Small intestine (tissue), 7 donors: Measurements from ENCODE around the gene CITED4. TPM values are rescaled to one million over a fixed set of nuclear protein-coding genes. Genes with fewer than 3 reads are reported as not detected.

ENCODE experiments used
- DNase-seq, 2 donors: peaks; one replicate each; pipeline versions ENCODE4 v3.0.0 to v3.0.0-alpha.2; 2013
- FAIRE-seq: peaks from 2 replicates; lab custom pipeline; 2012; peaks lifted over from hg19 to GRCh38; lab: Jason Lieb, UNC
- H3K27ac ChIP-seq, 3 donors: one replicate each; pipeline ENCODE4 v1.5.1; 2013; ENCODE audit warnings: low read length in 2 of 3, mild to moderate bottlenecking in 2 of 3, control low read depth in 1 of 3, inconsistent platforms in 1 of 3, low read depth in 1 of 3, moderate library complexity in 1 of 3
- H3K27me3 ChIP-seq, 3 donors: one replicate each; pipeline ENCODE4 v1.6.1; 2013; ENCODE audit warnings: low read length in 3 of 3, inconsistent platforms in 1 of 3; ENCODE audit not compliant: control insufficient read depth in 3 of 3, insufficient read depth in 3 of 3
- H3K36me3 ChIP-seq, 3 donors: one replicate each; pipeline ENCODE4 v1.6.1; 2013; ENCODE audit warnings: low read length in 3 of 3, inconsistent platforms in 1 of 3, low read depth in 1 of 3, mild to moderate bottlenecking in 1 of 3, moderate library complexity in 1 of 3; ENCODE audit not compliant: control insufficient read depth in 3 of 3, insufficient read depth in 2 of 3
- H3K4me1 ChIP-seq, 3 donors: one replicate each; pipeline ENCODE4 v1.6.1; 2013; ENCODE audit warnings: low read length in 2 of 3, inconsistent platforms in 1 of 3, low read depth in 1 of 3, mild to moderate bottlenecking in 1 of 3, moderate library complexity in 1 of 3; ENCODE audit not compliant: control insufficient read depth in 3 of 3, insufficient read depth in 2 of 3
- H3K4me3 ChIP-seq, 3 donors: one replicate each; pipeline ENCODE4 v1.5.1; 2013; ENCODE audit warnings: low read length in 3 of 3, control low read depth in 1 of 3, inconsistent platforms in 1 of 3, low read depth in 1 of 3, mild to moderate bottlenecking in 1 of 3, moderate library complexity in 1 of 3
- H3K9me3 ChIP-seq, 2 donors: one replicate each; pipeline ENCODE4 v1.6.1; 2013; ENCODE audit warnings: low read depth in 1 of 2, low read length in 1 of 2; ENCODE audit not compliant: control insufficient read depth in 2 of 2, insufficient read depth in 1 of 2
- WGBS, 3 donors: extraction: QIAGEN DNeasy Blood & Tissue Kit; methylation state at CpG; one replicate each; pipeline ENCODE4 v1.1.7; 2013; 5-methylcytosine and 5-hydroxymethylcytosine counted together
- polyA plus RNA-seq, 4 donors: library from polyadenylated mRNA; stranded (reverse) in 3 of 4; unstranded in 1 of 4; fragments of 200-250 nt in 3 of 4; fragments of 120-200 nt in 1 of 4; gene quantifications; one replicate each; pipeline versions ENCODE4 v1.2.1 to v1.2.3, GENCODE V29; 2013
- donor health status: healthy with polysubstance abuse.
- donor health status: control.
- donor health status: control.
- donor health status: Bipolar disorder and iron deficiency.
- donor health status: healthy.

Gene CITED4
- polyA plus RNA-seq, 4 donors, result 0.54 to 4.9 (median 2.7) TPM; not detected in 1

GRCh38 chr1:40833979-40834378 is 28.2 kb downstream of the CITED4 start:
- no peak overlapping the region for H3K4me3 ChIP-seq
- H3K27ac ChIP-seq, result no peak overlapping the region
- no peaks in the 10 kb centered on the region for H3K4me1 ChIP-seq
- WGBS, 3 donors, result 62 to 78% (median 65%) methylated on average over 1 of the region's 1 CpG
- peaks cover 0 to 11% (median 0%) of the 10 kb centered on the region in 3 donors for H3K27me3 ChIP-seq
- no peak for FAIRE-seq
- H3K36me3 ChIP-seq, result no peaks in the 10 kb centered on the region
- no peaks in the 10 kb centered on the region for H3K9me3 ChIP-seq
- no peak for DNase-seq

- Histone ChIP-seq H3K27me3 (peaks cover 0 to 3% (median 0%) of the 10 kb centered on the region in 3 donors), H3K9me3 (no peaks in the 10 kb centered on the region), H3K4me3 (no peak overlapping the region), H3K4me1 (no peaks in the 10 kb centered on the region), H3K36me3 (no peaks in the 10 kb centered on the region), H3K27ac (no peak overlapping the region)
- FAIRE-seq (no peak), DNase-seq (no peak)
- WGBS, 3 donors, result 87 to 92% (median 90%) methylated on average over 22 of the region's 22 CpGs
These were observed 31.0 kb downstream of the CITED4 start for GRCh38 chr1:40831001-40831732.

GRCh38 chr1:40830419-40830943 is 31.7 kb downstream of the CITED4 start:
- H3K36me3 ChIP-seq, result no peaks in the 10 kb centered on the region
- H3K9me3 ChIP-seq, result no peaks in the 10 kb centered on the region
- no peaks in the 10 kb centered on the region for H3K4me1 ChIP-seq
- no peak overlapping the region for H3K4me3 ChIP-seq
- no peak overlapping the region for H3K27ac ChIP-seq
- 89 to 94% (median 90%) methylated on average over 13 of the region's 13 CpGs for WGBS, 3 donors
- H3K27me3 ChIP-seq, result peaks cover 0 to 3% (median 0%) of the 10 kb centered on the region in 3 donors
- no peak for FAIRE-seq
- no peak for DNase-seq

GRCh38 chr1:40829631-40830245 is 32.4 kb downstream of the CITED4 start:
- H3K4me1 ChIP-seq, result no peaks in the 10 kb centered on the region
- peaks cover 0 to 3% (median 0%) of the 10 kb centered on the region in 3 donors for H3K27me3 ChIP-seq
- no peak for FAIRE-seq
- no peak overlapping the region for H3K4me3 ChIP-seq
- DNase-seq, result no peak
- 79 to 86% (median 80%) methylated on average over 13 to 14 of the region's 14 CpGs for WGBS, 3 donors
- H3K9me3 ChIP-seq, result no peaks in the 10 kb centered on the region
- no peaks in the 10 kb centered on the region for H3K36me3 ChIP-seq
- no peak overlapping the region for H3K27ac ChIP-seq

- Histone ChIP-seq H3K27me3 (peaks cover 0 to 3% (median 0%) of the 10 kb centered on the region in 3 donors), H3K27ac (no peak overlapping the region), H3K4me1 (no peaks in the 10 kb centered on the region), H3K9me3 (no peaks in the 10 kb centered on the region), H3K4me3 (no peak overlapping the region), H3K36me3 (no peaks in the 10 kb centered on the region)
- DNase-seq (no peak), FAIRE-seq (no peak)
- WGBS, 3 donors, result 49 to 58% (median 52%) methylated on average over 5 of the region's 5 CpGs
These were observed 36.2 kb downstream of the CITED4 start for GRCh38 chr1:40825996-40826395.

- 51 to 69% (median 61%) methylated on average over 3 of the region's 3 CpGs for WGBS, 3 donors
- Histone ChIP-seq H3K9me3 (no peaks in the 10 kb centered on the region), H3K4me3 (no peak overlapping the region), H3K27me3 (peaks cover 0 to 3% (median 0%) of the 10 kb centered on the region in 3 donors), H3K4me1 (no peaks in the 10 kb centered on the region), H3K36me3 (no peaks in the 10 kb centered on the region), H3K27ac (no peak overlapping the region)
- no peak for DNase-seq
- no peak for FAIRE-seq
These were observed 36.8 kb downstream of the CITED4 start for GRCh38 chr1:40825435-40825788.

GRCh38 chr1:40824591-40825434 is 37.4 kb downstream of the CITED4 start:
- no peak overlapping the region for H3K4me3 ChIP-seq
- FAIRE-seq (no peak), DNase-seq (no peak)
- WGBS, 3 donors, result 69 to 72% (median 71%) methylated on average over 18 of the region's 18 CpGs
- no peaks in the 10 kb centered on the region for H3K4me1 ChIP-seq
- H3K27me3 ChIP-seq, result peaks cover 0 to 3% (median 0%) of the 10 kb centered on the region in 3 donors
- H3K9me3 ChIP-seq, result no peaks in the 10 kb centered on the region
- H3K27ac ChIP-seq, result no peak overlapping the region
- no peaks in the 10 kb centered on the region for H3K36me3 ChIP-seq

- 66 to 93% (median 91%) methylated on average over 4 to 17 of the region's 17 CpGs for WGBS, 3 donors
- no peak for FAIRE-seq
- Histone ChIP-seq H3K4me3 (no peak overlapping the region), H3K4me1 (no peaks in the 10 kb centered on the region), H3K27ac (no peak overlapping the region), H3K36me3 (no peaks in the 10 kb centered on the region), H3K27me3 (peaks cover 0 to 9% (median 0%) of the 10 kb centered on the region in 3 donors), H3K9me3 (no peaks in the 10 kb centered on the region)
- no peak for DNase-seq
These were observed 38.2 kb downstream of the CITED4 start for GRCh38 chr1:40823983-40824382.
